Endometrium (tissue), 2 donors: ENCODE data around the gene MEG3.

Experiments
- FAIRE-seq: peaks from 2 replicates; lab custom pipeline; 2012; peaks lifted over from hg19 to GRCh38; lab: Jason Lieb, UNC
- donor health status: control.
- donor health status: control.

Gene MEG3

DNA sequence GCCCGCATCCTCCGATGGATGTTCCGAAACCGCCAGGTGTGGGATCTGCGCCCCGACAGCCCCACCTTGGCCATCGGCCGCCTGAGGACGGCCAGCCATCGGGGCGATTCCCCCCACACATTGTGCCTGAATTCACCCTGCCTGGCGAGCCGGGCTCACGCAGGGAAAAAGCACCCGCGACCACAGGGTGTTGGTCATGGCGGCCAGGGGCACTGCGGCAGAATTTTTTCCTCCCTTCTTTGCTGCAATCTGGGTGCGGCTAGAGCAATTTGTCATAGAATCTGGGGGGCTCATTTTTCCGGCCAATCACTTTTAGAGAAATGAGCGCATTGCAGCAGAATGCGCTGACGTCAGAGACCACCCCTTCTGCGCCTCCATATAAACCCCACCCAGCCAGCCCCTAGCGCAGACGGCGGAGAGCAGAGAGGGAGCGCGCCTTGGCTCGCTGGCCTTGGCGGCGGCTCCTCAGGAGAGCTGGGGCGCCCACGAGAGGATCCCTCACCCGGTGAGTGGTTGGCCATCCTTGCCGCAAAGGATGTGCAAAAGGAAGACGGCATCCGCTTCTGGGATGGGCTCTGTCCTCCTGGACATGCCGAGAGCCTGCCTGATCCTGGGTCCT lies at the start of gene MEG3:
Gene MEG3 (plus strand): TSS at position 406 of the 619 bp plus-strand sequence.
- FAIRE-seq: no peak

DNA sequence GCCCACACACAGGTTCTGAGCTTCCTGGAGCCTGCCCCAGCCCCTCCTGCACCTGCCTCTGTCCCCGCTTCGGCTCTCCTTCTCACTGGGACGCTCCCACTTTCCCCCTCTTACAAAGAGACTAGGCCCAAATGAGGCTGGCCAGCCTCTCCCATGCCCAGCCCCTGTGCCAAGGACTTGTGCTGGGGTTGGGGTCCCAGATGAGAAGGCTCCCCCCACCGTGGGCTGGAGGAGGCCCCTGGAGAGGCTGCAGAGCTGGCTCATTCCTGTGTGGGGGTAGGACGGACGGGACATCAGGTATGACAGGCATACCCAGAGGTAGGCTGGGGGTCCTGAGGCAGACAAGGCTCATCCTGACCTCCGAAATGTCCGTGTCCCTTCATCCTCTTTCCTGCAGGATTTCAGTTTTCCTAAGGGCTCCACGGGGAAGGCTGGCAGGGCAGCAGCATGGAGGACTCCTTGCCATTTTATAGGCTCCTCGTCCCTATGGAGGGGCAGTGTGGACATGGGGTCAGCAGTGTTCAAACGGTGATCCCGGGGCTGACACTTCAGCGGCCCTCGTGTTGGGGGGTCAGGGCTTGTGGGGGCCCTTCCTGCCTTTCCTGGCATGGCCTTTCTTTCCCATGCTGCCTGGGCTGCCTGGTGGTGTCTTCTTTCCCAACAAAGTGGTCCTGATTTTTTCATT lies 49.1 kb upstream of the MEG3 start:
- no peak for FAIRE-seq

DNA sequence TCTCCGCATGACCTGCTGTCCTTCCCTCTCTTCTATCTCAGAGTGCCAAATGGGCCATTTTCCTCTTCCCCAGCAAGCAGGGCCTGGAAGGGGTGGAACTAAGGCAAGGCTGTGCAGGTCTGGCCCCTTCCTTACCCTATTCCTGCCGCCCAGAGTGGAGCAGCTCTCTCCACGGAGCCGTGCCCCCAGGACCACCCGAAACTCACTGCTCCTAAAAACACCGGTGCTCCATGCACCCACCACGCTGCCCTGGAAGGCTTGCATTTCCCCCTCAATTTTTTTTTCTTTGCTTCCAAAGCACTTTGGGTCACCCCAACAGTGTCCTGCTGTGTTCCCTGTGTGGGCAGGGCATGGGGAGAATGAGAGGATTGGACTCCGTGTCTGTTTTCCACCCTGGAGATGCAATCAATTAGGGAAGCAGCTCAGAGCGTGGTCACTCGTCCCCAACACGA lies 48.5 kb upstream of the MEG3 start:
- no peak for FAIRE-seq

DNA sequence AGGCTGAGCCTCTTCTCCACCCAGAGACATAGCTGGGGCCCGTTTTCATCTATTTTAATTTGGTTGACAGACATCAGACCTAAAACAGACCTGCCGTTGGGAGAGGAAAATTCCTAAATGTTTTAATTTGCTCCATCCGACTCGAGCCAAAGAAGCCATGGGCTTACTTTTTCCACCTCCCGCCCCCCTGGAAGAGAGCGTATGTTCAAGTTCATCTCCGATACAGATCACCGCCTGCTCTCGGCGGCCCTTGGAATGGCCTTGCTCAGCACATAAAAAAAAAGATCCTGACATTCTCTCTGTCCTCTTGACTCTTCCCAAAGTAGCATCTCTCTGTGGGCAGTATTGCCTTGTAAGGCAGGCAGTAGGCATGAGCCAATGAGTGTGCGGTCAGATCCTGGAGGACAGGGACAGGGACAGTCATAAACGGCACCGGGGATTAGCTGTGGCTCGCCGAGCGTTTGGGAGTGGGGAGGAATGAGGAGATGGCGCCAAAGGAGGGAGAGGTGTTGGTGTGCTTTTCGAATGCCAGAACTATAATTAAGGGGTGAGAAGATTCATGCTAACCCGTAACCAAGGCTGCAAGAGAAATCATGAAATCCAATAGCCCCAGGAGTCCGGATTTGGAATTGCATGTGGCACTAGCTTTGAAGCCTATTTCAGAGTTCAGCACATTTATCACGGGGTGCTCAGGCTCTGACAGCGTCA lies 47.9 kb upstream of the MEG3 start:
- FAIRE-seq: no peak

DNA sequence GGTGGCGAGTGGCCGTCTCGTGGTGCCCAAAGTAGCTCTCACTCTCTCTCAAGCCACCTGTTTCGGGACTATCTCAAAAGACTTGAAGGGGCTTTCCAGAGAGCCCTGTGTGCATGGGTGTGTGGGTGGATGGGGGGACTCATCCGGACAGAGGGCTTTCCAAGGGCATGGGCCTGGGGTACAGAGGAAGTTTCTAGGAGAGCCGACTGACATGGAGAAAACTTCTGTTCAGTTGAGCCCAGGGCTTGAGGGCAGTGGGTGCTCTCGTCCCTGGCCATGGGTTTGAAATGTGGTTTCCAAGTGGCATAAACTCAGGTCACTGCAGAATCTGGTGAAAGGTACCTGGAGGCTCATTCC lies 47.4 kb upstream of the MEG3 start:
- FAIRE-seq: no peak

DNA sequence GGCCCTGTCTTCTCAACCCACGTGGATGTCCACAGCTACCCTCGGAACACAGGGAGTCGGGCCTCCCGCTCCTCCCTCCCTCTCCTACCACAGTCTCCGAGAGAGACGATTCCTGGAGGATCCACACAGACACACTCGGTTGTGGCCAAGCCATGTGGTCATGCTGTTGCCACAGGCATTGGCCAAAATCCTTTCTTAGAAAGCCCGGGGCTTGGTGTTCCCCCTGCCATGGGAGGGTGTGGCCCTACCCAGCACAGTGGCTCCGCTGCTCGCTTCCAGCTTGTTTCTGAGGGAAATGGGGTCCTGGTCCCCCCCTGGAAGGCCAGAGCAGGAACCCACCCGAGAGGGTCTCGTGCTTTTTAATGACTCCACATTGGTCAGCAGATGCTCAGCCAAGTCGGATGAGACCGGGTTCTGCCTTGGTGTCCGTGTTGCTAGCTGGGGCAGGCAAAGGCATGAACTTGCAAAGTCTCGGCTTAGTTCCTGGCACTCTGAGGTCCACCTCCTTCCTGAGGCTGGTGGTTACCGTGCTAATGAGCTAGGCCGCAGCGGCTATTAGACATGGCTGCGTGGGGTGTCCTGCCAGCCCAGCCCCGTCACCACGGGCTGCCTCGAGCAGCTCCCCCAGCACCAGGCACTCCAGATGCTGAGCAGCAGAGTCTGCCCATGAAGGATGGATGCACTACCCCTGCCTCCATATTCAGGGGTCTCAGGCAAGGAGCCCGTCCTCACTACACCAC lies 46.8 kb upstream of the MEG3 start:
- FAIRE-seq: no peak

DNA sequence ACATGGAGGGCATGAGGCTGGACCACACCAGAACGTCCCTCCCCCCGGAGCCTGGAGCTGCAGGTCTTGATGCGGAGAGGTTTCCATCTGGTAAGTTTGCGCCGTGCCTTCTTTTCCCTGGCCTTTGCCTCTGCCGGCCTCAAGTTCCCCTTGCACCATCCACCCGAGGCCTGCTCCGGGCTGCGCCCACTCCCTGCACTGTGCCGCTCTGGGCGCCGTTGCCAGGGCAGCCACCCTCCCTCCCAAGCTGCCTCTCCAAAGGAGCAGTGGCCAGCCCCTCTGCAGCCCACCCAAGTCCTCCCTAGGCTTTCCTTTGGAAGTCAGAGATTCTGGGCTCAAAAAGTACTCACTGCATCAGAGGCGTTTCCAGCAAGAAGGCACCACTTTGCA lies 46.2 kb upstream of the MEG3 start:
- no peak for FAIRE-seq

DNA sequence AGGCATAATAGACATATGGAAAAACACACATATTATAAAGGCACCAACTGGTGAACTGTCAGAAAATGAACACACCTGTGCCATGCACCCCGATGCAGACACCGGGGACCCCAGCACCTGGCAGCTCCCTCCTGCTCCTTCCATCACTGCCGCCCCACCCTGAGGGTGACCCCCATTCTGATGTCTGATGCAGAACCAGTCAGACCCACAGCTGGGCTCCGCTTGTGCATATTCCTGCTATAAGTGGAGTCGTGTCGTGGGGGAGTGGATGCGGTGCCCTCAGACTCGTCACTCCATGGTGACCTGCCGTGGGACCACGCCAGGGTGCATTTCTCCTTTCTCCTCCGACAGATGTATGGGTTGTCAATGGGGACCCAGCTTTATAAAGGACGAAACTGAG lies 45.7 kb upstream of the MEG3 start:
- FAIRE-seq: no peak

DNA sequence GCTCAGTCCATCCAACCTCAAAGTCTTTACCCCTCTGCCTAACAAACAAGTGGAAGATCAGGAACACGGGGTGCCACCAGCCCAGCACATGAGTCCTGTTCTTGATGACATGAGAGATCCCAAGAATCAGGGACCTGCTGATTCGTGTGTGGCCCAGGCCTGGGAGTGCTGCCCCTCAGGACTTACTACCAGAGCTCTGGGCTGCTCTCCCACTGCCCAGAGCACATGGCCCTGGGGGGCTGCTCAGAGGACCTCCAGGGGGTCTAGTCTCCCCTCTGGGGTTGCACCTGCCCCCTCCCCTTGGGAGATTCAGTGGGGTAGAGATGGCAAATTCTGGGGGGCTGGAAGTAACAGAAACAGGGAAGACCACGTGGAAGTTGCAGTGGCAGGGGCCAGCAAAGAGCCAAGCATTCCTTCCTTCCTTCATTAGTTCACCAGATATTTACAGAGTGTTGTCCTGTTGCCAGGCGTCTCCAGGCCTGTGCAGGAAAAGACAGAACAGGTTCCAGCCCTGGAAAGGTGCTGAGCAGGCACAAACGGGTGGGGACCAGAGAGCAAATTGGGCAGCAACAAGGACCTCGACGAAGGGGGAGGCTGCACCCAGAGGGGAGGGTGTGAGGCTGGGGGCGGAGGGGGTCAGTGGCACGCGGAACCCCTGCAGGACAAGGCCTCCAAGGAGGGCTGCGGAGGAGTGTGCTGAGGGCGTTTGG lies 45.1 kb upstream of the MEG3 start:
- no peak for FAIRE-seq

DNA sequence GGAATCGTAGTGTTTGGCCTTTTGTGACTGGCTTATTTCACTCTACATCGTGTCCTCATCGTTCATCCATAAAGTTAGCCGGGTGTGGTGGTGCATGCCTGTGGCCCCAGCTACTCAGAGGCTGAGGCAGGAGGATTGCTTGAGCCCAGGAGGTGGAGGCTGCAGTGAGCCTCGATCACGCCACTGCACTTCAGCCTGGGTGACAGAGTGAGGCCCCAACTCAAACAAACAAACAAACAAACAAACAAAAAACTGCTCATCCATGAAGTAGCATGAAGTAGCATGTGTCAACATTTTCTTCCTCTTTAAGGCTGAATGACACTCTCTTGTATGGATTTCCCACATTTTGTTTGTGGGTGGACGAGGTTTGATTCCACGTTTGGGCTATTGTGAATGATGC lies 44.0 kb upstream of the MEG3 start:
- FAIRE-seq: no peak

DNA sequence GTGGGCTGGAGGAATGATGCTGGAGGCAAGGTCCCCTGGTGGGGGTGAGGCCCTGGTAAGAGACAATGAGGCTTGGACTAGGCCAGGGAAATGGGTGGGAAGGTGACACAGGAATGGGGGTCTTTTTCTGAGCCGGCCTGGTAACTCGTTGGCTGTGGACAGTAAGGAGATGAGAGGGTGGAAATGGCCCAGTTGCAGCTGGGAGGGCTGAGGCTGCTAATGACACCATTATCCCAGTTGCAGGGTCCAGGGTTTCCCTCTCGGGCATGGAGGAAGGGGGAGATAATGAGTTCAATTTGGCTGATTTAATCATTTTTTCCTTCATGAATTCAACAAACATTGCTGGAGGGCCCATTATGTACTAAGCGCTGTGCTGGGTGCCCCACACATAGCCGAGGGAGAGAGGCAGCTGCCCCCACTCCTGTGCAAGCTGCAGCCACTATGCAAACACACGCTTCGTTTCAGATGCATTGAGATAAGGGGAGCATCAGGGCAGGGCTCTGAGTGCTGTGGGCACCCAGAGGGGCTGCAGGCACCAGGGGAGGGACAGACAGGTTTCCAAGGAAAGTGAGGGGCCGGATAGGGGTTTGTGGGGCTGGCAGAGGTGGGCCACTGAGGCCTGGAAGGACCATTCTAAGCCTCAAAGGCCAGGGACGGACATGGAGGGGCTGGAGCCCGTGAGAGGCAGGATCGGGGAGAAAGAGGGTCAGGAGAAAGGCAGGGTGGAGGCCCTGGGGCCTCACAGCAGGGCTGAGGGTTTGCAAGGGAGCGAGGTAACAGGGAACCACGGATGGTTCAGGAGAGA lies 43.2 kb upstream of the MEG3 start:
- FAIRE-seq: no peak

DNA sequence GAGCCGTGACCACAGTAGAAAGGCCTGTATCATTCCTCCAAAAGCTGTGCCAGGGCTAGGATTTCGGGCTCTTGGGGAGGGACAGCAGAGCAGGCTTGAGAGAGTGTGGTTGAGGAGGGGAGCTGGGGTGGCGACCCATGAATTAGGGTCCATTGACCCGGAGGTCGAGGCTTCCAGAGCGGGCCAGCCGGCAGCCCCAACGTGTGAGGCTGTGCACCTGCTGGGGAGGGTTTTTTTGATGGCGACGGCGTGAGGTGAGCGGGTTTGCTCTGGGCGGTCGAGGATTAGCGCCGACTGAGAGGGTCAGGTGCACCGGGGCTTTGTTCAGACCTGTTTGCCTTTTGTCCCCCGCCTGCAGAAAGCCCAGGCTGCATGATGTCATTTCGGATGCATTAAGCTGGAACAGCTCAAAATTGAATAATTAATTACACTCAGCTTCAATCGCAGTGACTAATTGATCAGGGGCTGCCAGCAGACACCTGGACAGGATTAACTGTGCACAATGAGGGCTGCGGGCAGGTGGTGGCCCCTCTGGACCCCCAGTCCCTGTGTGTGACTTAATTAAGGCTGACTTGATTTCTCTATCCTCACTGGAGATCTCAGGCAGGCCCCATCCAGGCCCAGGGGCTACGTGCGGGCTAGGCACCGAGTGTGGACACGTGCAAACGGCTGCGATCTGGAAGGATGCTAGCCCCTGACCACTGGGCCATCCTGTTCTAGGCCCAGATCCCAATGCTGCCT lies 42.1 kb upstream of the MEG3 start:
- FAIRE-seq: no peak

DNA sequence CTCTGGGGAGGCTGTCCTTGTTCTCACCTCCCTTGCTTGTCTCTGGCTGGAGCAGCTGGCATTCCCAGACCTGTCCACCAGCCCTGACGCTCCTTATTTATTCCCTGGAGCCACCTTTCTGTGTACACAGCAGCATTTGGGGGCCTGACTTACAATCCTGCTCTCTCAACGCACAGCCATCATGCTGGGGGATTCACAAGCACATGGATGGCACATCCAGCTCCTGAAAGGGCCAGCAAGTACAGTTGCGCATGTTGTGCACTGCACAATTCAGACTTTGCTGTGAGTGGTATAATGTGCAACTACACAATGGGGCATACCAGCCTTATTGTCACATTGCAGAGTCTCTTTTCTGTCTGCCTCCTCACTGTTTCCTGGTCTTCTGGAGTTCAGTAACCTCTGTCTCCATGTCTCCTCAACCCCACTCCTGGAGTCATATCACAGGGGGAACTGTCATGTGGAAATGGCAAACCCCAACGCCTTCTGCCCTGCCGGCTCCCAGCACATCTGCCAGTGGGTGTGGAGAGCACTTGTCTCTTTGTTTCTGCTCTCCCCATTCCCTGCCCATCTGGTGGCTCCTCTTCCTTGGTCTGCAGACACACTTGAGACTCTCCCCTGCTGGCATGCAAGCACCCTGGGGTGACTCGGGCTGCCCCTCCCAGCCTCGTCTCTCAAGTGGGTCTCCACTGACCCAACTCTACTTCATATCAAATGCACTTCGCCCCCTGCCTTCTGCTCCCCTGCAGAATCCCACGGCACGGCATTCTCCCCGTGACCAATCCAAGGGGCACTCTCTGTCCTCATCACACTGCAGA lies 41.2 kb upstream of the MEG3 start:
- no peak for FAIRE-seq

DNA sequence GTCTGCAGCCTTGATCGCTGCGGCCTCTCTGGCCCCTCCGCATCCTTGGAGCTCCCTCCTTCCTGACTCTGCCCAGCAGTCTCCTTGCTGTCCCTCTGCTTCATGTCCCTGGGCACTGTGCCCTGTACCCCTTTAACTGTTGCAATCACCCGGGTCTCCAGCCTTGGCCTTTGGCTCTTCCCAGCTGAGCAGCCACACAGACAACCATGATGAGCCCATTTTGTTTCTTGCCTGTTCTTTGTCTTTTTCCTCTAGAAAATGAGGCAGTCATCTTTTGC lies 40.6 kb upstream of the MEG3 start:
- no peak for FAIRE-seq

DNA sequence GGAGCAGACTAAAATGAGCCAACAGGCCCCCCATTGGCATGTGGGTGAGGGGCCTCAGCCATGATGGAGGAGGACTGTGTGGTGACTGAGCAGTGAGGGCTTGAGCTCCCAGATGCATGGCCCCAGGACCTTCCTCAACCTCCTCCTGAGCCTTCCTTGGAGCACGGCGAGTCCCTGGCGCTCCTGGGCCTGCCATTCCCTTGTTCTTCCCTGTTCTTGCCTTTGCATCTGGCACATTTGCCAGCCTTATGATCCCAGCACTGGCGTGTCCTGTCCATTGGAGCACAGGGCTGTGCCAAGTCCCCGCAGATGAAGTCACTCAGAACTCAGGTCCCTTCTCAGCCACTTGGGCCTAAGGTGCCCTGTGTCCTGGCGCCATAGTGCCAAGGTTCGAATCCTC lies 40.3 kb upstream of the MEG3 start:
- no peak for FAIRE-seq

DNA sequence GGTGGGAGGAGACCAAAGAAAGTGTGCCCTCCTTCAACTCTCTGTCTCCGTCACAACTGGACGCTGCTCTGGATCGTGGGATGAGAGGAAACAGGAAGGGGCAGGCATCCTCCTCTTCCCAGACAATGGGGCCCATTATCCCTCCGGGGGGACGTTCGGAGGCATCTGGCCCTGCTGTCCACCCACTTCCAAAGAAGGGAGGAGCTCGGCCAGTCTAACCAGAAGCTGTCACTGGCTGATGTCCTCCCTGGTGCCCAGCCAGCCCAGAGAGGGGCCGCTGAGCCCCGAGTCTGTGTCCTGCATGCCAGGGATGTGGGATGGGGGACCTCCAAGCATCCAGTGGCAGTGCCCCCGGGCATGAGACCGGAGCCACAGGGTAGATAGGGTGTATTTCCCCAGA lies 39.8 kb upstream of the MEG3 start:
- FAIRE-seq: no peak

DNA sequence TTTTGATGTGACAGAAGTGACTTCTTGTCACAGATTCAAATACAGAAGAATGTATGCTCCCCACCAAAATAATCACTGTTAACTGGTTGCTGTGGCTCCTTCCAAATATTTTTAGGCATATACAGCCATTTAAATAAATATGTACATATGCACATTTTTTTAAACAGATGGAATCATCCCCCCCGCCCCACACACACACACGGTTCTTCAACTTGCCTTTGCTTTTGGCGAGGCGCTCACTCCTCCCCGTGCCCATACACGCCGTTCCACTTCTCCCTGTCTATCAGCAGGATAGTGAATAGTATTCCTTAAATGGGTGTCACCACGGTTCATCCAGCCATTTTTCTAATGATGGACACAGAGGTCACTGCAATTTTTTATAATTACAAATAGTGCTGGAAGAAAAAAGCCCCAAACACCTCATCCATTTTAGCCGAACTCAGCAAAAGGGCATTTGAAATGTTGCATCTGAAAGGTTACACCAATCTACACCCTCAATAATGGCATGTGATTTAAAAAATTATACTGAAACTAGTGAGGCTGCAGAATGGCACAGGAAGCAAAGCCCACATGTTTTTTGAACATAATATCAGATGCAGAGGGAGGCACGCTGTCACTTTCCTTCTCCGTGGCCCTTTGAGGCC lies 39.2 kb upstream of the MEG3 start:
- FAIRE-seq: no peak

DNA sequence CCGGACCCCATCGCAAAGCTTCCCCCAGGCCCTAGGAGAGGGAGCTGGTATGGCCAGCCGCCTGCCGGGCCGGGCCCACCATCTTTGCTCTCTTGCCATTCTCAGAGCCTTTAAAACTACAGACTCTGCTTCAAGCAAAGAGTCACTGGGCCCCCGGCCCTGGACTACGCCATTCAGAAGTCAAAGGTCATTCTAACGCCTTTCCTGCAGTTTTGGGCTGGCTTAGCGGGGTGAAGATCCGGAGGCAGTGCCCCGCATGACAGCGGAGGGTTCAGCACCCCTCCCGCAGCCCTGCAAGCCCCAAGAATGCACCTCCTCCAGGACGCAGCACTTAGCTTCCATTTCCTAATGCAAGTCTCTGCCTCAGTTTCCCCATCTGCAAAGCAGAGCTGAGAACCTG lies 38.3 kb upstream of the MEG3 start:
- no peak for FAIRE-seq

DNA sequence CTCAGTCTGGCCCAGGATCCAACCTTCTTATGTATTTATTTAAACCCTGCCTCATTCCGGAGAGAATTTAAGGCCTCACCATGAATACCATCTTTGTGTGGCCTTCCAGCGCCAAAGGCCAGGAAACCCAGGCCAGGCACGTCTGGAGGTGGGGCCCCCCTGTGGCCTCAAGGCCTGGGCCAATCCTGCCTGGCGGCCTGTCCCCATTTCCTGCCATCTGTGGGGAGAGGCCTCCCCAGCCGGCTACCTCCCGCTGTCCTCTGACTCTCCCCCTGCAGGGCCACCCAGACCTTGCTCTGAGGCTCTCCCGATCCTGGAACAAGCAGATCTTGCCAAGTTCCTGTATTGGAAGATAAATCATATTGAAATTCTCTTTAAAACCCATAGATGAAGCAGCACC lies 37.4 kb upstream of the MEG3 start:
- no peak for FAIRE-seq

DNA sequence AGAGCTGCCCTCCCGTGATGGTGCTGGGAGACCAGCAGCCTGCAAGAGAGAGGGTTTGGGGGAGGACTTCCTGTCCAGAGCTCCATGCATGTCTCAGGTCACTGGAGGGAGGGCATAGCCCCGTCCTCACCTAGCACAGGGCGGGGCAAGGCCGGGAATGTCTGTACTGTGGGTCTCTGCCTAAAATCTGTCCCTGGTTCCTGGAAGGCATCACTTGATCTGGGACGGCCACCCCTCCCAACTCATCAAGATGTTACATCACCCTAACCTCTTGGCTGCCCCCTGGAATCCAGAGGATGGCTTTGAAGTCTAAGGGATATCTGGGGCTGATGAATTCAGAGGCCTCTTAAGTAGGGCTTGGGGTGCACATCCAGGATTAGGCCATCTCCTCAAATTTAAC lies 37.0 kb upstream of the MEG3 start:
- no peak for FAIRE-seq
